Activated T-helper 2 cell treated with anti-CD3 and anti-CD28 coated beads, Interferon-gamma antibody, Interleukin-2, Interleukin-4, amounts not matched to agents 10 μg/mL and 5 μg/mL and 100 μg/mL, durations not matched to agents 14 hours and 24 hours and 36 hours (primary cell): ENCODE results near the gene RAE1. TPM values are rescaled to one million over a fixed set of nuclear protein-coding genes. Genes with fewer than 3 reads are reported as not detected.

ENCODE experiments used
- DNase-seq: peaks from one replicate; pipeline ENCODE4 v3.0.0; 2021; ENCODE audit warnings: low spot score
- H3K27ac Mint-ChIP-seq: one replicate; pipeline ENCODE4 v1.8.0; 2021; ENCODE audit warnings: mixed read lengths
- H3K27me3 Mint-ChIP-seq: one replicate; pipeline ENCODE4 v1.8.0; 2021; ENCODE audit warnings: low read depth, mixed read lengths
- H3K36me3 Mint-ChIP-seq: one replicate; pipeline ENCODE4 v1.8.0; 2021; ENCODE audit warnings: low read depth, mixed read lengths
- H3K4me1 Mint-ChIP-seq: one replicate; pipeline ENCODE4 v1.8.0; 2021; ENCODE audit warnings: low read depth, mixed read lengths
- H3K4me3 Mint-ChIP-seq: one replicate; pipeline ENCODE4 v1.8.0; 2021; ENCODE audit warnings: low read depth, mild to moderate bottlenecking, moderate library complexity, mixed read lengths
- H3K9me3 Mint-ChIP-seq: one replicate; pipeline ENCODE4 v1.8.0; 2021; ENCODE audit warnings: mixed read lengths
- intact Hi-C: fragments of 100-400 bp; cut with micrococcal nuclease; formaldehyde crosslinking; loops from one replicate; pipeline ENCODE4 v1.15.1; 2023
- total RNA-seq: library from RNA; stranded (reverse); gene quantifications from 2 replicates; pipeline ENCODE4 v1.2.3, GENCODE V29; 2022

Gene RAE1
- total RNA-seq, result 46.8 and 48.1 TPM in 2 replicates

- Mint-ChIP-seq H3K27ac (peak within 1 kb of the TSS; percentile 93), H3K4me1 (peaks cover 24% of the 10 kb centered on the region), H3K27me3 (peaks cover 8% of the 10 kb centered on the region), H3K9me3 (no peaks in the 10 kb centered on the region), H3K4me3 (peak within 1 kb of the TSS; percentile 93), H3K36me3 (peaks cover 39% of the 10 kb centered on the region)
- intact Hi-C loops, result loop anchor here (1.0 to 2.0 kb wide), 2 partner anchors 28 to 38 kb away; no protein-coding TSS in a partner anchor
- peak; percentile 89 for DNase-seq
Measured at GRCh38 chr20:57351042-57351783, at the start of gene RAE1. Gene RAE1, plus strand, starts transcription at chr20:57351255. Its CDS starts 2,784 bp downstream, at chr20:57354039.

- intact Hi-C loops, result no loop called here
- H3K36me3 Mint-ChIP-seq, result no peaks in the 10 kb centered on the region
Measured at GRCh38 chr20:57306747-57307146, 44.3 kb upstream of the RAE1 start.

GRCh38 chr20:57308451-57309271 is 42.4 kb upstream of the RAE1 start:
- intact Hi-C loops, result no loop called here
- Mint-ChIP-seq H3K27ac (no peak overlapping the region), H3K4me3 (no peak overlapping the region), H3K9me3 (no peaks in the 10 kb centered on the region), H3K4me1 (no peaks in the 10 kb centered on the region), H3K36me3 (no peaks in the 10 kb centered on the region), H3K27me3 (peaks cover 4% of the 10 kb centered on the region)
- no peak for DNase-seq

More at GRCh38 chr20:57306747-57307146, 44.3 kb upstream of the RAE1 start:
- H3K4me1 Mint-ChIP-seq, result no peaks in the 10 kb centered on the region
- H3K27me3 Mint-ChIP-seq, result peaks cover 4% of the 10 kb centered on the region
- no peak overlapping the region for H3K4me3 Mint-ChIP-seq
- DNase-seq, result no peak
- no peak overlapping the region for H3K27ac Mint-ChIP-seq
- no peaks in the 10 kb centered on the region for H3K9me3 Mint-ChIP-seq

- Mint-ChIP-seq H3K27ac (no peak overlapping the region), H3K4me3 (no peak overlapping the region), H3K4me1 (no peaks in the 10 kb centered on the region), H3K27me3 (peaks cover 4% of the 10 kb centered on the region), H3K36me3 (no peaks in the 10 kb centered on the region), H3K9me3 (no peaks in the 10 kb centered on the region)
- intact Hi-C loops, result no loop called here
- no peak for DNase-seq
Measured at GRCh38 chr20:57309544-57310115, 41.4 kb upstream of the RAE1 start.

GRCh38 chr20:57310821-57311514 is 40.1 kb upstream of the RAE1 start:
- Mint-ChIP-seq H3K4me3 (no peak overlapping the region), H3K27me3 (peaks cover 3% of the 10 kb centered on the region), H3K9me3 (no peaks in the 10 kb centered on the region), H3K27ac (no peak overlapping the region), H3K4me1 (no peaks in the 10 kb centered on the region), H3K36me3 (no peaks in the 10 kb centered on the region)
- no peak for DNase-seq
- intact Hi-C loops, result no loop called here

GRCh38 chr20:57312138-57312537 is 38.9 kb upstream of the RAE1 start:
- Mint-ChIP-seq H3K4me3 (no peak overlapping the region), H3K9me3 (no peaks in the 10 kb centered on the region), H3K27ac (no peak overlapping the region), H3K27me3 (peaks cover 2% of the 10 kb centered on the region), H3K36me3 (no peaks in the 10 kb centered on the region), H3K4me1 (no peaks in the 10 kb centered on the region)
- no peak for DNase-seq
- intact Hi-C loops, result no loop called here

GRCh38 chr20:57313230-57313629 is 37.8 kb upstream of the RAE1 start:
- Mint-ChIP-seq H3K36me3 (no peaks in the 10 kb centered on the region), H3K4me1 (no peaks in the 10 kb centered on the region), H3K27ac (no peak overlapping the region), H3K9me3 (no peaks in the 10 kb centered on the region), H3K4me3 (no peak overlapping the region), H3K27me3 (no peaks in the 10 kb centered on the region)
- intact Hi-C loops, result no loop called here
- DNase-seq, result no peak

- Mint-ChIP-seq H3K36me3 (no peaks in the 10 kb centered on the region), H3K9me3 (no peaks in the 10 kb centered on the region), H3K4me1 (no peaks in the 10 kb centered on the region), H3K4me3 (no peak overlapping the region), H3K27me3 (no peaks in the 10 kb centered on the region), H3K27ac (no peak overlapping the region)
- no peak for DNase-seq
- intact Hi-C loops, result no loop called here
Measured at GRCh38 chr20:57313951-57314350, 37.1 kb upstream of the RAE1 start.

GRCh38 chr20:57315083-57315975 is 35.7 kb upstream of the RAE1 start:
- H3K4me3 Mint-ChIP-seq, result no peak overlapping the region
- no peaks in the 10 kb centered on the region for H3K9me3 Mint-ChIP-seq
- intact Hi-C loops, result no loop called here
- H3K27me3 Mint-ChIP-seq, result peaks cover 5% of the 10 kb centered on the region
- no peak for DNase-seq
- H3K27ac Mint-ChIP-seq, result no peak overlapping the region
- H3K36me3 Mint-ChIP-seq, result no peaks in the 10 kb centered on the region
- no peaks in the 10 kb centered on the region for H3K4me1 Mint-ChIP-seq

GRCh38 chr20:57315976-57316480 is 35.0 kb upstream of the RAE1 start:
- no peaks in the 10 kb centered on the region for H3K4me1 Mint-ChIP-seq
- no peak overlapping the region for H3K27ac Mint-ChIP-seq
- H3K4me3 Mint-ChIP-seq, result no peak overlapping the region
- DNase-seq, result no peak
- H3K9me3 Mint-ChIP-seq, result no peaks in the 10 kb centered on the region
- H3K27me3 Mint-ChIP-seq, result peaks cover 6% of the 10 kb centered on the region
- intact Hi-C loops, result no loop called here
- no peaks in the 10 kb centered on the region for H3K36me3 Mint-ChIP-seq

- H3K36me3 Mint-ChIP-seq, result no peaks in the 10 kb centered on the region
- intact Hi-C loops, result no loop called here
- no peaks in the 10 kb centered on the region for H3K9me3 Mint-ChIP-seq
- peaks cover 11% of the 10 kb centered on the region for H3K27me3 Mint-ChIP-seq
- no peak overlapping the region for H3K27ac Mint-ChIP-seq
- H3K4me1 Mint-ChIP-seq, result no peaks in the 10 kb centered on the region
- no peak for DNase-seq
- H3K4me3 Mint-ChIP-seq, result no peak overlapping the region
Measured at GRCh38 chr20:57316795-57317201, 34.3 kb upstream of the RAE1 start.
